H1 (cell line): ENCODE data around the gene SERP1. TPM values are rescaled to one million over a fixed set of nuclear protein-coding genes. Genes with fewer than 3 reads are reported as not detected.

ENCODE experiments used
- CHD7 ChIP-seq: fragments of 300-600 bp; sonication (generic); IDR thresholded peaks from 2 replicates; pipeline ENCODE4 v1.7.1; 2012; ENCODE audit warnings: low read length, moderate library complexity, mild to moderate bottlenecking, inconsistent platforms; ENCODE audit not compliant: insufficient replicate concordance
- GTF2F1 ChIP-seq: IDR thresholded peaks from 2 replicates; pipeline ENCODE4 v1.6.1; 2012; ENCODE audit warnings: low read depth, low read length, improper control_type of control experiment, borderline replicate concordance
- HDAC6 ChIP-seq: IDR thresholded peaks from one replicate; pipeline ENCODE4 v1.7.1; 2012; ENCODE audit warnings: low read depth, mild to moderate bottlenecking, inconsistent platforms, low read length, moderate library complexity
- MAFK ChIP-seq: IDR thresholded peaks from 2 replicates; pipeline ENCODE4 v1.6.1; 2012; ENCODE audit warnings: low read depth, mild to moderate bottlenecking, improper control_type of control experiment, low read length
- SUZ12 ChIP-seq: fragments of 200-600 bp; sonication (generic); IDR thresholded peaks from 2 replicates; pipeline ENCODE4 v1.6.1; 2012; ENCODE audit warnings: mild to moderate bottlenecking, inconsistent platforms, low read length, moderate library complexity, mixed read lengths
- YY1 ChIP-seq: IDR thresholded peaks from 2 replicates; pipeline ENCODE4 v1.6.1; 2011; ENCODE audit warnings: low read depth, mild to moderate bottlenecking, low read length
- polyA plus RNA-seq, 7 experiments: library from polyadenylated mRNA; depleted of rRNA in 3 of 7; stranded (reverse) in 5 of 7; unstranded in 2 of 7; fragments of >200 nt in 5 of 7; fragments of 200-250 nt in 2 of 7; gene quantifications; 1 replicate in 5 of 7; 2 replicates in 1 of 7; 4 replicates in 1 of 7; pipeline versions ENCODE4 v1.2.1 to v1.2.3, GENCODE V29; 2011 to 2013; ENCODE audit warnings: missing spikeins in 2 of 7, mixed read lengths in 2 of 7
- total RNA-seq: library from RNA; stranded (reverse); fragmentation: NEBNext Ultra II Directional; extraction: Animal tissue kit (Norgen Biotek cat#: 25700); gene quantifications from 2 replicates; pipeline ENCODE4 v1.2.1, GENCODE V29; 2021

The SERP1 gene
- total and polyA plus RNA-seq, 2 of the 8 experiments (the other 6 are each of a cell fraction or from before 2014, with no cell fraction given) = 90.3 to 98.2 TPM

- TF ChIP-seq CHD7 (no peak), HDAC6 (no peak), SUZ12 (no peak), YY1 (no peak), GTF2F1 (no peak), MAFK (no peak)
Measured at GRCh38 chr3:150535204-150535603, 11.1 kb downstream of the SERP1 start (continued).
